GM18502 (cell line): Measurements from ENCODE around the gene ESF1.

Experiments used
- ATAC-seq: cut with Tn5 transposase; IDR thresholded peaks from one replicate; pipeline ENCODE4 v1.9.1; 2021; ENCODE audit warnings: mild to moderate bottlenecking; ENCODE audit not compliant: unreplicated experiment, poor library complexity

ESF1 gene

DNA sequence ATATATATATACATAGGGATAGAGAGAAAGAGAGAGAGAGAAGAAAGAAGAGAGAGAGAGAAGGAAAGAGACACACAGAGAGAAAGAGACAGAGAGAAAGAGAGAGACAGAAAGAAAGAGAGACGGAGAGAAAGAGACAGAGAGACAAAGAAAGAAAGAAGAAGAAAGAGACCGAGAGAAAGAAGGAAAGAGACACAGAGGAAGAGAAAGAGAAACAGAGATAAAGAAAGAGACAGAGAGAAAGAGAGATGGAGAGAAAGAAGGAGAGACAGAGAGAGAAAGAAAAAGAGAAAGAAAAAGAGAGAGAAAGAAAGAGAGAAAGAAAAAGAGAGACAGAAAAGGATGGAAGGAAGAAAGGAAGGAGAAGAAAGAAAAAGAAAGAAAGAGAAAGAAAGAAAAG, 99.1 kb downstream of the ESF1 start:
- no peak for ATAC-seq

GRCh38 chr20:13684566-13685222, 100.0 kb downstream of the ESF1 start:
- ATAC-seq = peak; percentile 76

DNA sequence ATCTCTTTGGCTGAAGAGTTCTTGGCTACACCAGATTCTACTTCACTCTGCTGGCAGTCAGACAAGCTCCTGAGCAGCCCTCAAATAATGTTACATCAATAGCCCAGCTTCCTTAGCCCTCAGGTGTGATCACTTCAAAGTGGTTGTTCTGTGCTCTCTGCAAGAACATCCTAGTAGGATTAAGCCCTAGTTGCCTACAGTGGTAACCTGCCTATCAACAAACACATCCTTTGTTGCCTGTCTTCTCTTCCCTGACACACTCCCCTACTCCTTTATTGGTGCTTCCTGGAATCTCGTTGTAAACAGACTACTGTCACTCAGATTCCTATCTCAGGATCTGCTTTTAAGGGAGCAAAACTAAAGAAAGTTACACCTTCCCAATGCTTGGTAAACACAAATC, 100.9 kb downstream of the ESF1 start:
- ATAC-seq = no peak

- ATAC-seq = peak; percentile 87
These were observed 103.2 kb downstream of the ESF1 start for GRCh38 chr20:13681248-13682125.

- no peak for ATAC-seq
These were observed 105.8 kb downstream of the ESF1 start for GRCh38 chr20:13678944-13679343.

GRCh38 chr20:13677241-13677640, 107.5 kb downstream of the ESF1 start:
- no peak for ATAC-seq

GRCh38 chr20:13676682-13677081, 108.0 kb downstream of the ESF1 start:
- no peak for ATAC-seq

- no peak for ATAC-seq
These were observed 112.0 kb downstream of the ESF1 start for GRCh38 chr20:13672690-13673089.

- no peak for ATAC-seq
These were observed 112.8 kb downstream of the ESF1 start for GRCh38 chr20:13671916-13672378.

- no peak for ATAC-seq
These were observed 113.2 kb downstream of the ESF1 start for GRCh38 chr20:13671512-13671911.

GRCh38 chr20:13670160-13670559, 114.6 kb downstream of the ESF1 start:
- ATAC-seq = no peak

GRCh38 chr20:13665709-13666395, 118.9 kb downstream of the ESF1 start:
- ATAC-seq = no peak
